22Rv1 (cell line): ENCODE results near the gene GUCY1B1.
A peak's percentile ranks its signal among the peaks of the same experiment; 100 is the strongest.

Source experiments
- H3K27ac ChIP-seq: fragments of 450-650 bp; 2 replicates; pipeline ENCODE4 v1.5.1; 2017
- ZFX ChIP-seq: fragments of 450-650 bp; IDR thresholded peaks from 2 replicates; pipeline ENCODE4 v1.6.1; 2017; ENCODE audit warnings: antibody characterized with exemption, borderline replicate concordance
- TF ChIP-seq, protein P1 (sequence below): fragments of 450-650 bp; IDR thresholded peaks from 2 replicates; pipeline ENCODE4 v1.5.1; 2017; ENCODE audit warnings: mild to moderate bottlenecking

GUCY1B1 gene

DNA sequence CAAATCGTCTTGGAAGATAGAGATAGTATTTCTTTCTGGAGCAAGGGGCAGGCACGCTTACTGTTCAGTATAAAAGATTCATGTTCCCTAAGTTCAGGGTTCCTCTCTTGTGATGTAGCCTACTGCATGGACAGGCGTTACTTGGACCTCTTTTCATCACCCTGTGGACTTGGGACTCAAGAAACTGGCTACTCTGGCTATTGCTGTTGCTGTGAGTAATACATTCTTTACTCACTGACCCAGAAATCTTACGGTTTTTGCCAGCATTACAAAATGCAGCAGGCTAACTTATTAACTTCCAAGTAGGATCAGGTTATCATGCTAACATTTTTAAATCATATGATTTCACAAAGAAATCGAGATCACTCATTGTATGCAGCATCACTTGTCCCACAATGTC, 12.8 kb upstream of the GUCY1B1 start:
- TF ChIP-seq, protein P1, sequence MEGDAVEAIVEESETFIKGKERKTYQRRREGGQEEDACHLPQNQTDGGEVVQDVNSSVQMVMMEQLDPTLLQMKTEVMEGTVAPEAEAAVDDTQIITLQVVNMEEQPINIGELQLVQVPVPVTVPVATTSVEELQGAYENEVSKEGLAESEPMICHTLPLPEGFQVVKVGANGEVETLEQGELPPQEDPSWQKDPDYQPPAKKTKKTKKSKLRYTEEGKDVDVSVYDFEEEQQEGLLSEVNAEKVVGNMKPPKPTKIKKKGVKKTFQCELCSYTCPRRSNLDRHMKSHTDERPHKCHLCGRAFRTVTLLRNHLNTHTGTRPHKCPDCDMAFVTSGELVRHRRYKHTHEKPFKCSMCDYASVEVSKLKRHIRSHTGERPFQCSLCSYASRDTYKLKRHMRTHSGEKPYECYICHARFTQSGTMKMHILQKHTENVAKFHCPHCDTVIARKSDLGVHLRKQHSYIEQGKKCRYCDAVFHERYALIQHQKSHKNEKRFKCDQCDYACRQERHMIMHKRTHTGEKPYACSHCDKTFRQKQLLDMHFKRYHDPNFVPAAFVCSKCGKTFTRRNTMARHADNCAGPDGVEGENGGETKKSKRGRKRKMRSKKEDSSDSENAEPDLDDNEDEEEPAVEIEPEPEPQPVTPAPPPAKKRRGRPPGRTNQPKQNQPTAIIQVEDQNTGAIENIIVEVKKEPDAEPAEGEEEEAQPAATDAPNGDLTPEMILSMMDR, result no peak
- TF ChIP-seq ZFX, result no peak
- H3K27ac ChIP-seq, result no peak overlapping the region

GRCh38 chr4:155748039-155748438, 10.8 kb upstream of the GUCY1B1 start:
- no peak for TF ChIP-seq ZFX
- TF ChIP-seq, protein P1, result no peak
- no peak overlapping the region for H3K27ac ChIP-seq

GRCh38 chr4:155749041-155749440, 9.8 kb upstream of the GUCY1B1 start:
- no peak for TF ChIP-seq ZFX
- no peak overlapping the region for H3K27ac ChIP-seq

GRCh38 chr4:155751569-155751968, 7.3 kb upstream of the GUCY1B1 start:
- no peak overlapping the region for H3K27ac ChIP-seq
- TF ChIP-seq ZFX, result no peak
- TF ChIP-seq, protein P1, result no peak

GRCh38 chr4:155757745-155758265, 1.0 kb upstream of the GUCY1B1 start:
- no peak overlapping the region for H3K27ac ChIP-seq
- TF ChIP-seq, protein P1, result no peak
- no peak for TF ChIP-seq ZFX

DNA sequence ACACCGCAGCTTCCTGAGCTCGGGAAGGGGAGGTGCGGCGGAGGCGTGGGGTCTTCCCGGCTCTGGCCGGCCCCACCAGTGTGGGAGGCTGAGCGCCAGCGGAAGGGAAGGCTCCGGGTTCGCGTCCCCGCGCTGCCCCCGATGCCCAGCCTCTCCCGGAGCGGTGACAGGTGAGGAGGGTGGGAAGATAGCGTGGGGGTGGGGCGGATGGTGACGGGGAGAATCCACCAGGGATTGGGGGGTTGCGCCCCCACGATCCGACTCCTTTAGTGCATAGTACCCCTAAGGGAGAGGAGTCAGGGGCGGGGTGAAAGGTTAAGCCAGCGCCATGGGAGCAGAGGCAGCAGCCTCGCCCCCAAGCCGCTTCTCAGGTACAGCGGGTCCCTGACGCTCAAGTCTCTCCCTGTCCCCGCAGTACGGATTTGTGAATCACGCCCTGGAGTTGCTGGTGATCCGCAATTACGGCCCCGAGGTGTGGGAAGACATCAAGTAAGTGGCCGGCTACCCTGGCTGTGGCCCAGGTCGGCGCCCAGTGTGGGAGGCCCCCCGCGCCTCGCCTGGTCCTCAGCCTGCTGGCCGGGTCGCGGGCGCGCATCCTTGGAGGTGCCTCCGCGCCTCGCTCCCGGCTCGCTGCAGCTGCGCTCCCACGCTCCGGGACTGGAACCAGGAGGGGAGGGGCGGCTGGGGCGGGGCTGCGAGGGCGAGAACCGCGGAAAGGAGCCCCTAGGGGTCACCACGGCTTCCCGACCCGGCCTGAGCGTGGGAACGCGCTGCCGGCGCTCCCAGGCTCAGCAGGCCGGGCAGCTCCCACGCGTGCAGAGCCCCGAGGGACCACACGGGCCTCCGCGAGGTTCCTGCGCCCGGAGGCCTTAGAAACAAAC, 791 bp downstream of the GUCY1B1 start:
- H3K27ac ChIP-seq, result peak overlapping the region; percentile 34; the same call in 1 of the 2 replicates
- TF ChIP-seq, protein P1, result no peak
- no peak for TF ChIP-seq ZFX

- TF ChIP-seq ZFX, result no peak
- TF ChIP-seq, protein P1, result no peak
- H3K27ac ChIP-seq, result no peak overlapping the region
Observed at GRCh38 chr4:155761047-155761446, 2.2 kb downstream of the GUCY1B1 start.

DNA sequence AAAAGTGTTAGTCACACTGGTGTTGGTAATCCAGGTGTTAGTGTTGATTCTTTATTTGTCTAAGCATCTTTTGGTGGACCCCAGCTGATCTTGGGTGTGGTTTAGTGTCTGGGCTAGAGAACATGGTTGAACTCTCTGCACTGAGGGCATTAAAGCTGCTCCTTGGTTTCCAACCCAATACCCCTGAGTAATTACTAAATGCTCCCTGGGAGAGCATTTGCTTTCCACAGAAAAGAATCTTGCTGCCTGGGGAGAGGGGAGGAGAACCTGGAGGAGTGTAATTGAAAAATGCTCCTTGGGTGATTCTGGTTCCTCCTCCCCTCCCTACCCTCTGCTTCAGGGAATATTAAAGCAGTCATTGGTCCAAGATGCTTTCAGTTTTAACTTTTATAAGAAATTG, 3.1 kb downstream of the GUCY1B1 start:
- no peak overlapping the region for H3K27ac ChIP-seq
- TF ChIP-seq, protein P1, result no peak
- no peak for TF ChIP-seq ZFX
